ENCODE measurements around the gene SLC66A2. TPM values are rescaled to one million over a fixed set of nuclear protein-coding genes. Genes with fewer than 3 reads are reported as not detected.

The SLC66A2 gene
- total RNA-seq, 1 donor from 2014 or later: 48.1 TPM

DNA sequence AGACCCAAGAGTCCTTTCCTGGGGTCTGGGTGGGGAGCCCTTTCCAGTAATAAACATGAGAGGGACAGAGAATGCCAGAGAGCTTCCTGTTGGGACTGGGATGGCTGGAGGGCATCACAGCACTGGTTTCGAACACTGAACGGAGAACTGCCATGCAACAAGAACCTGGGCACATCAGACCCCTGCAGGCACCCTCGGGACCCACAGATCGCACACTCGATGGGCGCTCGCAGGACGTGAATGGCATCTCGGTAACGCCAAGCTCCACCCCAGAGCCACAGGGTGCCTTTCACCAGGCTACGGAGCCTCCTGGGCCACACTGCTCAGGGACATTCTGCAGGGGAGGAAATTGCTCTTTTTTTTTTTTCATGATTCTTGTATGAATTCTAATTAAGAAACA lies 25.1 kb downstream of the SLC66A2 start:
- H3K27ac Mint-ChIP-seq: no peak overlapping the region
- peaks cover 29% of the 10 kb centered on the region for H3K9me3 Mint-ChIP-seq
- H3K4me3 Mint-ChIP-seq (ENCODE audit: low read depth): no peak overlapping the region
- H3K27me3 Mint-ChIP-seq (ENCODE audit: low read depth): no peaks in the 10 kb centered on the region
- H3K4me1 Mint-ChIP-seq (ENCODE audit: low read depth): no peaks in the 10 kb centered on the region
- H3K36me3 Mint-ChIP-seq (ENCODE audit: low read depth): peaks cover 55% of the 10 kb centered on the region
- DNase-seq (ENCODE audit: low spot score): no peak
- intact Hi-C loops (cut with micrococcal nuclease): no loop called here

DNA sequence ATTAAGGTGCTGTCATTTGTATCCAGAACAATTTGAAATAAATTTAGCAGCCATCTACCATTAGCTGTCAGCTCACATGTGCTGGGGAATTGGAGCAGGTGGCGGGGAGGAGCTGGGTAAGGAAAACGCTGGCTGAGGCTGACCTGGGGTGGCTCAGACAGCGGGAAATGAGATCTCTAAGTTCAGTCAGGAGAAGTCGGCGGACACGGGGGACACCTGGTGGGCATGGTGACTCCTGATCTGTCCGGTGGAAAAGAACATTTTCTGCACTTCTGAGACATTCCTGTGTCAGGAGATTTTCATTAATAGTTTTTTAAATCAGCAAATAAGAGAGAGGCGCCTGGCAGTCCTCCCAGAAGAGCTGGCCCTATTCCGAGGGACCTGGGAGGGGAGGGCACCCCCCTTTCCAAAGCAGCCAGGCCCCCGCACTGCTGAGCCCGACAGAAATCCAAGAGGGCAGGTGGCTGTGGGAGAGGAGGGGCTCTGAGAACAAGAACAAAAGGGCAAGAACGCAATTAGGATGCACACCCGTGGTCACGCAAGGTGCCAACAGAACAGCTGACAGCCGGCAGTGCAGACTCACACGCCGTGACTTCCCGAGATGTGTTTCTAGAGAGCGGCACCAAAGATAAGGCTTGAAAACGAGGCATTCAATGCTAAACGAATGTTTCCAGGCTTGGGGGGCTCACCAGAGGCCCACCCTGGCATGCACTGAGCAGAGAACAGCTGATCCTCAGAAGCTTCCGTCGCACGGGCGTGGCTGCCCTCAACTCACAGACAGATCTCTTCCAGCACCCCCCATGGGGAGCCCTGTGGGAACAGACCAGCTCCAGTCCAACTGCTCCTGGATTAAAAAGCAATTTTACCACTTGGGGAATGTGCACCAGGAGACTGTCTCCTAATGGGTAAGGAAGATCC lies 26.4 kb downstream of the SLC66A2 start:
- intact Hi-C loops (cut with micrococcal nuclease): no loop called here
- H3K4me3 Mint-ChIP-seq (ENCODE audit: low read depth): no peak overlapping the region
- H3K27ac Mint-ChIP-seq: no peak overlapping the region
- peaks cover 47% of the 10 kb centered on the region for H3K36me3 Mint-ChIP-seq (ENCODE audit: low read depth)
- no peaks in the 10 kb centered on the region for H3K27me3 Mint-ChIP-seq (ENCODE audit: low read depth)
- no peaks in the 10 kb centered on the region for H3K4me1 Mint-ChIP-seq (ENCODE audit: low read depth)
- peaks cover 17% of the 10 kb centered on the region for H3K9me3 Mint-ChIP-seq
- DNase-seq (ENCODE audit: low spot score): no peak

DNA sequence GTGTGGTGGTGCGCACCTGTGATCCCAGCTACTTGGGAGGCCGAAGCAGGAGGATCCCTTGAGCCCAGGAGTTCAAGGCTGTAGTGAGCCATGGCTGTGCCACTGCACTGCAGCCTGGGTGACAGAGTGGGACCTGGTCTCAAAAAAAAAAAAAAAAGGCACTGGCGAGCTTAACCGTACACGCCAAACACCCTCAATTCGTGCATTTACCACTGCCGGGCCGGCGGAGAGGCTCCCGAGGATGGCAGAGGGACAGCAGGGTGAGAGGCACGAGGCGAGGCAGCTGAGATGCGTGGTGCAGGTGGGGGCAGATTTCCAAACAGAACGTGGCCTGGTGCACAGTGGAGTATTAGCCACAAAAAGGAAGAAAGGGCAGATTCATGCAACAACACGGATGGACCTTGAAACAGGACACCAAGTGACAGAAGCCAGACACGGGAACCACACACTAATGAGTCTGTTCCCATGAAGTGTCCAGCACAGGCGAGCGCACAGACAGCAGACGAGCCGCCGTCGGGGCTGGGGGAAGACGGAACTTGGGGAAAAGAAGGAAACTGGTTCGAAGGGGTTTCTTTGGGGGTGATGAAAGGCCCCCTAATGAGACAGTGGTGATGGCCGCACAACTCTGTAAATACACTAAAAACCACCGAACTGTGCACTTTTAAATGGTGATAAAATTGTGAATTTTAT lies 27.4 kb downstream of the SLC66A2 start:
- H3K27me3 Mint-ChIP-seq (ENCODE audit: low read depth): no peaks in the 10 kb centered on the region
- peaks cover 7% of the 10 kb centered on the region for H3K9me3 Mint-ChIP-seq
- no peak overlapping the region for H3K4me3 Mint-ChIP-seq (ENCODE audit: low read depth)
- no peak overlapping the region for H3K27ac Mint-ChIP-seq
- no peak for DNase-seq (ENCODE audit: low spot score)
- peaks cover 39% of the 10 kb centered on the region for H3K36me3 Mint-ChIP-seq (ENCODE audit: low read depth)
- no peaks in the 10 kb centered on the region for H3K4me1 Mint-ChIP-seq (ENCODE audit: low read depth)
- intact Hi-C loops (cut with micrococcal nuclease): no loop called here

DNA sequence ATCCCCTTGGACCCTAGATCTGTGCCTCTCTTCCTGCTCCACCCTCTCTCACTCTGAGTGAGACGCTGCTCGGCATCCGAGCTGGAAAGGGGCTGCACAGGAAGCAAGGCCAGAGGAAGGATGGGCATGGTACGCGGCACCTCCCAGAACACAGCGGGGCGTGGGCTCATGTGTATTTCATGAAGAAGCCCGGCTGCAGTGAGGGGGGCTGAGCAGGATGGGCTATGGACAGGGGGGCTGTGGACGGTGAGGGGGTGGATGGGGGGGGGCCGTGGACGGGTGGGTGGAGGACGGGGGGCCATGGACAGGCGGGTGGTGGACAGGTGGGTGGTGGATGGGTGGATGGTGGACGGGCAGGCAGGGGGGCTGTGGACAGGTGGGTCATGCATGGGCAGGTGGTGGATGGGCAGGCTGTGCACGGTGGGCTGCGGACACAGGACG lies 28.5 kb downstream of the SLC66A2 start:
- H3K4me3 Mint-ChIP-seq (ENCODE audit: low read depth): no peak overlapping the region
- peaks cover 34% of the 10 kb centered on the region for H3K36me3 Mint-ChIP-seq (ENCODE audit: low read depth)
- no peaks in the 10 kb centered on the region for H3K27me3 Mint-ChIP-seq (ENCODE audit: low read depth)
- DNase-seq (ENCODE audit: low spot score): no peak
- no peaks in the 10 kb centered on the region for H3K4me1 Mint-ChIP-seq (ENCODE audit: low read depth)
- no peaks in the 10 kb centered on the region for H3K9me3 Mint-ChIP-seq
- intact Hi-C loops (cut with micrococcal nuclease): no loop called here
- no peak overlapping the region for H3K27ac Mint-ChIP-seq

DNA sequence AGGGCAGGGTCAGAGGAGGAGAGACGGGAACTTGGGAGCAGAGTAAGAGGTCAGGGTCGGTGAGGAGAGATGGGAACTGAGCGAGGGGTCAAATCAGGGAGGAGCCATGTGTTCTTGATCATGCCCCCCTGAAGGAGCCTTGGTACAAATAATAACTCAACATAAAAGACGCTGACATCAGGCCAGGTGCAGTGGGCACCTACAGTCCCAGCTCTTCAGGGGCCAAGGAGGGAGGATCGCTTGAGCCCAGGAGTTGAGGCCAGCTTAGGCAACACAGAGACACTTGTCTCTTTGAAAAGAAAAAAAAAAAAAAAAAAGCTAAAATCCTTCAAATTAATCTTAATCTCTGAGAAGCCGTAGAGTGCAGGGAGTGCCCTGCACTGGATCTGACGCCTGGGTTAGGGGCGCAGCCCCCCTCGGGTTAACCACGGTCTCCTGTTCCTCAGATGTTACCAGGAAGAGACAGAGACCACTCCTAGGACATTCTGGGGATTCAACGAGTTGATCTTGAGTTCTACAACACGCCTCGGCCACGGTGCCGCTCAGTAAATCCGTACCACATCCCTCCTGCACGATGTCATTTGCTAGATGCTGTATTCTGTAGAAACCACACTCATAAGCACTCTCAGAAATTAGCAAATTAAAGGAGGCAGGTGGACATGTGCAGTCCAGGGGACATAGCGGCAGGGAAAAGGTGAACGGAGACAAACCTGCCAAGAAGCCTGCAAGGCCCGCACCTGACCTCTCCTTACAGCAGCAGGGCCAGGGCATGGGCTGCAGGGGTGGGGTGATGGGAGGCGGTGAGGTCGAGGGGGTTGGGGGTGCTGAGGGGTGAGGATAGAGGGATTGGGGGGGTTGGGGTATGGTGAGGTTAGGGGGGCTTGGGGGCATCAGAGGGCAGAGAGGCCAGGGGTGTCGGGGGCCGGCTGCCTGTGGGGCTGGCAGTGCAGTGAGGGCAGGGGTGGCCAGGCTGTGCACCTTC lies 29.2 kb downstream of the SLC66A2 start:
- H3K9me3 Mint-ChIP-seq: no peaks in the 10 kb centered on the region
- no peak overlapping the region for H3K27ac Mint-ChIP-seq
- H3K27me3 Mint-ChIP-seq (ENCODE audit: low read depth): no peaks in the 10 kb centered on the region
- DNase-seq (ENCODE audit: low spot score): no peak
- H3K4me1 Mint-ChIP-seq (ENCODE audit: low read depth): no peaks in the 10 kb centered on the region
- peaks cover 38% of the 10 kb centered on the region for H3K36me3 Mint-ChIP-seq (ENCODE audit: low read depth)
- no peak overlapping the region for H3K4me3 Mint-ChIP-seq (ENCODE audit: low read depth)
- intact Hi-C loops (cut with micrococcal nuclease): no loop called here

DNA sequence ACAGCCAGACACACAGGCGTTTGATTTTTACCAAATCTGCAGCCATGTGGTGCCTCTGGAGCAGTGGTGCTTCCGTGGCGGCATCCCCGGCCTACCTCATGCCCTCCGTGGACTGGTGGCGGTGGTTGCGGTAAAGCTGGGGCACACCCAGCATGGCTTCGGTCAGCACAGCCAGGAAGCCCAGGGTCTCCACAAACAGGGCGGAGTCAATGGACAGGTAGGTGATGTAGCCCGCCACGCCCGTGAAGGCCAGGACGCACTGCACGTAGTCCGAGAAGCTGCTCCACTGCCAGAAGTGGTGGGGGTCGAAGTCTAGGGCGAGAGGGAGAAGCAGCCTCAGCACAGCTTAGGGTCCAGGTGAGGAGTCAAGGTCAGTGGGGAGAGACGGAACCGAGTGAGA lies 32.4 kb downstream of the SLC66A2 start:
- peak; percentile 6 for DNase-seq (ENCODE audit: low spot score)
- H3K27me3 Mint-ChIP-seq (ENCODE audit: low read depth): no peaks in the 10 kb centered on the region
- no peak overlapping the region for H3K4me3 Mint-ChIP-seq (ENCODE audit: low read depth)
- peaks cover 4% of the 10 kb centered on the region for H3K4me1 Mint-ChIP-seq (ENCODE audit: low read depth)
- H3K9me3 Mint-ChIP-seq: peaks cover 4% of the 10 kb centered on the region
- intact Hi-C loops (cut with micrococcal nuclease): no loop called here
- H3K36me3 Mint-ChIP-seq (ENCODE audit: low read depth): peaks cover 56% of the 10 kb centered on the region
- no peak overlapping the region for H3K27ac Mint-ChIP-seq

DNA sequence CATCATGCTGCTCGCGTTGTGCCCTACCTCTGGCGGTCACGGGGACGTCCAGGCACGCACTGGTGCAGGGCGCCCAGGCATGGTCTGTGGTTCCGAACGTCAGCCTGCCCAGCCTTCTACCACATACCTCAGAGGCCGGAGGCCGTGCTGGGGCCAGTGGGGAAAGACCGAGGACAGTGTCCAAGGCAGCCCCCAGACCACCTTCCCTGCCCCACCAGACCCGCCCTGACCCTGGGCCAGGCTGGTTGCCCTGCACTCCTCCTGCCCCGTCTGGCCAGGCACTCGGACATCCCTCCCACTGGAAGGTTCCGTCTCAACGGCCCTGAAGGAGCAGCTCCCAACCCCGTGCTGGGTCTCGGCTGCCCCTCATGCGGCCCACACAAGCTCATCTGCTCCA lies 32.8 kb downstream of the SLC66A2 start:
- Mint-ChIP-seq H3K4me3 (ENCODE audit: low read depth) (no peak overlapping the region), H3K9me3 (peaks cover 4% of the 10 kb centered on the region), H3K27me3 (ENCODE audit: low read depth) (no peaks in the 10 kb centered on the region), H3K4me1 (ENCODE audit: low read depth) (peaks cover 5% of the 10 kb centered on the region), H3K27ac (no peak overlapping the region), H3K36me3 (ENCODE audit: low read depth) (peaks cover 55% of the 10 kb centered on the region)
- peak; percentile 5 for DNase-seq (ENCODE audit: low spot score)
- intact Hi-C loops (cut with micrococcal nuclease): no loop called here

DNA sequence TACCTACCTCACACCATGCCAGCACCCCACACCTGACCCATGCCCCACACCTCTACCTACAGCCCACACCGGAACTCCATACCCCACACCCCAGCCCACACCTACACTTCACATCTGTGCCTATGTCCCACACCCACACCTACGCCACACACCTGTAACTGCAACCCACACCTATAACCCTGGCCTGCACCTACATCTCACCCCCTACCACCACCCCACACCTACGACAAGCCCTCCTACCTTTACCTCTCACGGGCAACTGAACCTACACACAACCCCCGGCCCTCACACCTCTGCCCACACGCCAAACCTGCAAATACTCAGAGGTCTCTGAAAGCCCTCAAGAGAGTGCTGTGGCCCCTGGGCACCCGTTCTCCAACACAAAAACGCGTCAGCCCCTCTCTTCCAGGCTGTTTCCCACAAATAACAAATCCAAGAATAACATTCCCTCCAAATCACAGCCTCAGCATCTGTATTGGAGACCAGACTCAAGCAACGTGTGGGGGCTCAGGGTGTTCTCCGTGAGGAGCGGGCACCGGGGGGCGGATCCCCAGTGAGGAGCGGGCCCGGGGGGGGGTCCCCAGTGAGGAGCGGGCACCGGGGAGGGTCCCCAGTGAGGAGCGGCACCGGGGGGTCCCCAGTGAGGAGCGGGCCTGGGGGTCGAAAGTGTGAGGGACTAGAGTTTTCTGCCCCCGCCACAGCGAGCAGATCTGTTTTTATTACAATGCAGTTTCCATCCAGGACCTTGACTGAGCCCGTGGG lies 33.4 kb downstream of the SLC66A2 start:
- intact Hi-C loops (cut with micrococcal nuclease): no loop called here
- DNase-seq (ENCODE audit: low spot score): no peak
- no peak overlapping the region for H3K27ac Mint-ChIP-seq
- H3K9me3 Mint-ChIP-seq: peaks cover 4% of the 10 kb centered on the region
- peaks cover 55% of the 10 kb centered on the region for H3K36me3 Mint-ChIP-seq (ENCODE audit: low read depth)
- H3K4me1 Mint-ChIP-seq (ENCODE audit: low read depth): peaks cover 11% of the 10 kb centered on the region
- H3K27me3 Mint-ChIP-seq (ENCODE audit: low read depth): no peaks in the 10 kb centered on the region
- no peak overlapping the region for H3K4me3 Mint-ChIP-seq (ENCODE audit: low read depth)

DNA sequence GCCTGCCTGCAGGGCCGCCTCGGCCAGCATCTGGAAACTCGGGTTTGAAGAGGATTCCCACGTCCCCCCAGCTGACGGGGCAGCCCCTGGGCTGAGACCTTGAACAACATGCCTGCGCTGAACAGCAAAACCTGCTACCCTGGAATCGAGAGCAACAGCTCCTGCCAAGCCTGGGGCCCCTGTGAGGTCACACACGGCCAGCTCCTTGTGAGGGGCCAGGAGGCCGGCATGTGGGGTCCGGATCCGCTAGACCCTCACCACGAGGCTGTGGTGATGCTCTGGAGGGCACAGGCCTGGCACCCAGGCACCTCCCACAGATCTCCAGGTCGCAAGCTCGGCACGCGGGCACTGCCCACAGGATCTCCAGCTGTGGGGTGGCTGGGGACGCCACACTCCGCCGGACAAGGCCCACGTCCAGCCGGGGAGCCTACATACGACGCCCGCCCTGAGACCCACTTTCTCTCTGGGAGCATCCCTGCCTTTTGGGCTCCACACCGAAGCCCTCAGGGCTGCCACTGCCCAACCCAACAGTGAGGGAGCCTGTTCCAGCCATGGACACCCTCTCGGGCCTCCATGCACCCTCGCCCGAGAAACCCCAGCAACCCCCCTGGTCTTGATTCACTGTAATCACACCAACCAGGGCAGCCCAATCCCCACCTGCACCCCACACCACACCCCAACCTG lies 34.1 kb downstream of the SLC66A2 start:
- Mint-ChIP-seq H3K4me3 (ENCODE audit: low read depth) (no peak overlapping the region), H3K9me3 (peaks cover 4% of the 10 kb centered on the region), H3K27ac (no peak overlapping the region), H3K4me1 (ENCODE audit: low read depth) (peaks cover 12% of the 10 kb centered on the region), H3K27me3 (ENCODE audit: low read depth) (no peaks in the 10 kb centered on the region), H3K36me3 (ENCODE audit: low read depth) (peaks cover 55% of the 10 kb centered on the region)
- intact Hi-C loops (cut with micrococcal nuclease): no loop called here
- no peak for DNase-seq (ENCODE audit: low spot score)

DNA sequence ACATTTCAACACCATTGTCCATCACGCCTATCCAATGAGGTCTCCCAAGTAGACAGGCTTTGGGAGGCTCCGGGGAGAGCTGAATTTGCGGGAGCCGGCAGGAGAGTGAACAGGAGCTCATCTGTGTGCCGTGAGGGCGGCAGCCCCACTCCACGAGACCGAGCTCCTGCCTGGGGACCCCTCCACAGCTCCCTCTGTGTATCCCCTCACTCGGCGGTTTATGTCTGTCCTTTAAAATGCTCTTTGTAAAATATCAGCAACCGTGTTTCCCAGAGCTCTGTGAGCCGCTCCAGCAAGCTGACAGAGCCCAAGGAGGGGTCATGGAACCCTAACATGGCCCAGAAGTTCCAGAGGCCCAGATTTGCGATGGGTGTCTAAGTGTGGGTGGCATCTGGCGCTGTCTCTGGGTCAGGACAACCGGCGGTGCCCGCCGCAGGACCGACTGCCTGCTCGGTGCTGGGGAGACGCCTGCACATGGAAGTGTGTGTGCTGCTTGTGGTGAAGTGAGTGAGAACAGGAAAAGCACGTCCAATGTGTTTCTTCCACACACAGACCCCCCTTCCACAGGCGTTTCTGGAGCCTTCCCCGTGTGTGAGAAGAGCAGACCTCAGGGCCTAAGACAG lies 34.8 kb downstream of the SLC66A2 start:
- Mint-ChIP-seq H3K4me3 (ENCODE audit: low read depth) (no peak overlapping the region), H3K36me3 (ENCODE audit: low read depth) (peaks cover 54% of the 10 kb centered on the region), H3K4me1 (ENCODE audit: low read depth) (peaks cover 12% of the 10 kb centered on the region), H3K9me3 (peaks cover 4% of the 10 kb centered on the region), H3K27ac (no peak overlapping the region), H3K27me3 (ENCODE audit: low read depth) (no peaks in the 10 kb centered on the region)
- intact Hi-C loops (cut with micrococcal nuclease): no loop called here
- no peak for DNase-seq (ENCODE audit: low spot score)

DNA sequence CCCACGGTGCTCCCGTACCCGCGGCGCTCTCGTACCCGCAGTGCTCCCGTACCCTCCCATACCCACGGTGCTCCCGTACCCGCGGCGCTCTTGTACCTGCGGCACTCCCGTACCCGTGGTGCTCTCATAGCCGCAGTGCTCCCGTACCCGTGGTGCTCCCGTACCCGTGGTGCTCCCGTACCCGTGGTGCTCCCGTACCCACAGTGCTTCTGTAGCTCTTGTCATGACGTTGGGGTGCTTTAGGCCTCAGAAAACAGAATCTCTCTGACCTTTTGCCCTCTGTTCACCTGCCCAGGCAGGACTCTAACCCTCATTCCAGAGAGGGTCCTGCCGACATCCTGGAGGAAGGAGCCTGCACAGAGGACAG lies 35.3 kb downstream of the SLC66A2 start:
- Mint-ChIP-seq H3K9me3 (peaks cover 4% of the 10 kb centered on the region), H3K27me3 (ENCODE audit: low read depth) (no peaks in the 10 kb centered on the region), H3K36me3 (ENCODE audit: low read depth) (peaks cover 53% of the 10 kb centered on the region), H3K27ac (no peak overlapping the region), H3K4me1 (ENCODE audit: low read depth) (peaks cover 12% of the 10 kb centered on the region), H3K4me3 (ENCODE audit: low read depth) (no peak overlapping the region)
- intact Hi-C loops (cut with micrococcal nuclease): no loop called here
- DNase-seq (ENCODE audit: low spot score): no peak
